Stimulated activated CD8-positive, alpha-beta memory T cell treated with anti-CD3 and anti-CD28 coated beads, Interleukin-2, amount 100 ng/mL, for 48 hours (primary cell): ENCODE results near the gene OBI1.

Experiments
- DNase-seq, 2 donors: peaks; one replicate each; pipeline ENCODE4 v3.0.0-alpha.2; 2020; ENCODE audit warnings: low read depth in 2 of 2

The OBI1 gene

GRCh38 chr13:78602561-78603239 lies 56.3 kb downstream of the OBI1 start:
- no peak for DNase-seq

GRCh38 chr13:78601874-78602560 lies 56.9 kb downstream of the OBI1 start:
- no peak for DNase-seq

GRCh38 chr13:78601124-78601873 lies 57.7 kb downstream of the OBI1 start:
- no peak for DNase-seq

- no peak for DNase-seq
Measured at GRCh38 chr13:78600280-78600883, 58.6 kb downstream of the OBI1 start.

GRCh38 chr13:78599645-78600279 lies 59.2 kb downstream of the OBI1 start:
- DNase-seq, result no peak

GRCh38 chr13:78598966-78599644 lies 59.9 kb downstream of the OBI1 start:
- DNase-seq, result no peak

GRCh38 chr13:78598116-78598781 lies 60.7 kb downstream of the OBI1 start:
- DNase-seq, result no peak

GRCh38 chr13:78597602-78597932 lies 61.4 kb downstream of the OBI1 start:
- DNase-seq, result no peak

- DNase-seq, result no peak
Measured at GRCh38 chr13:78596736-78597601, 62.0 kb downstream of the OBI1 start.

GRCh38 chr13:78596399-78596735 lies 62.6 kb downstream of the OBI1 start:
- no peak for DNase-seq

- DNase-seq, result no peak
Measured at GRCh38 chr13:78595495-78596398, 63.2 kb downstream of the OBI1 start.

- DNase-seq, result no peak
Measured at GRCh38 chr13:78594456-78594975, 64.4 kb downstream of the OBI1 start.

GRCh38 chr13:78593652-78594455 lies 65.1 kb downstream of the OBI1 start:
- no peak for DNase-seq

GRCh38 chr13:78593129-78593528 lies 65.8 kb downstream of the OBI1 start:
- no peak for DNase-seq

- DNase-seq, result no peak
Measured at GRCh38 chr13:78592584-78592983, 66.4 kb downstream of the OBI1 start.

GRCh38 chr13:78589206-78589605 lies 69.7 kb downstream of the OBI1 start:
- DNase-seq, result no peak

- DNase-seq, result no peak
Measured at GRCh38 chr13:78587395-78587794, 71.6 kb downstream of the OBI1 start.

GRCh38 chr13:78586706-78587105 lies 72.2 kb downstream of the OBI1 start:
- DNase-seq, result no peak
